Ovary (tissue), 9 donors: Measurements from ENCODE around the gene SLX4IP. TPM values are rescaled to one million over a fixed set of nuclear protein-coding genes. Genes with fewer than 3 reads are reported as not detected.

Experiments used
- DNase-seq, 5 donors: peaks; one replicate each; pipeline ENCODE4 v3.0.0-alpha.2; 2019 to 2020
- H3K27ac ChIP-seq, 2 donors: fragments of 200-600 bp; one replicate each; pipeline versions ENCODE4 v1.5.1 to v1.8.0; 2019 to 2022
- H3K27me3 ChIP-seq: fragments of 200-600 bp; one replicate; pipeline ENCODE4 v1.8.0; 2022
- H3K36me3 ChIP-seq: fragments of 200-600 bp; sonication (generic); one replicate; pipeline ENCODE4 v1.5.1; 2019
- H3K4me1 ChIP-seq: one replicate; pipeline ENCODE4 v1.8.1; 2013; ENCODE audit warnings: mild to moderate bottlenecking, moderate library complexity; ENCODE audit not compliant: insufficient read depth
- H3K4me3 ChIP-seq: fragments of 200-600 bp; sonication (generic); one replicate; pipeline ENCODE4 v1.5.1; 2017
- H3K9me3 ChIP-seq, 2 donors: fragments of 200-600 bp in 1 of 2; sonication (generic) in 1 of 2; one replicate each; pipeline versions ENCODE4 v1.5.1 to v1.8.1; 2013 to 2019; ENCODE audit warnings: mild to moderate bottlenecking in 1 of 2, moderate library complexity in 1 of 2
- CTCF ChIP-seq, 3 donors: fragments of 450-650 bp in 2 of 3; fragments of 200-600 bp in 1 of 3; IDR thresholded peaks; one replicate each; pipeline versions ENCODE4 v1.5.1 to v1.8.0; 2016 to 2022; ENCODE audit warnings: antibody characterized with exemption in 3 of 3, mild to moderate bottlenecking in 1 of 3
- EP300 ChIP-seq: sonication (generic); formaldehyde crosslinking; IDR thresholded peaks from one replicate; pipeline ENCODE4 v1.6.1; 2017; ENCODE audit warnings: antibody characterized with exemption
- POLR2A ChIP-seq: fragments of 450-650 bp; IDR thresholded peaks from one replicate; pipeline ENCODE4 v1.6.1; 2017; ENCODE audit warnings: antibody characterized with exemption, mild to moderate bottlenecking, moderate library complexity
- WGBS, 3 donors: extraction: QIAGEN DNeasy Blood & Tissue Kit in 1 of 3; methylation state at CpG; one replicate each; pipeline versions ENCODE4 v1.1.5 to v1.1.7; 2013 to 2017; 5-methylcytosine and 5-hydroxymethylcytosine counted together
- intact Hi-C, 4 donors: fragments of 100-400 bp; cut with DNase I; formaldehyde crosslinking; loops; one replicate each; pipeline versions ENCODE4 v1.11.0 to v1.15.1; 2022 to 2023
- polyA plus RNA-seq, 2 donors: library from polyadenylated mRNA; stranded (reverse); fragments of 200-250 nt in 1 of 2; fragments of 350-450 nt in 1 of 2; fragmentation: Illumina TruSeq in 1 of 2; extraction: RNeasy Lipid Tissue Mini Kit (QIAGEN cat#74804) in 1 of 2; gene quantifications; one replicate each; pipeline ENCODE4 v1.2.3, GENCODE V29; 2013 to 2014
- total RNA-seq, 7 donors: library from RNA; depleted of rRNA in 2 of 7; stranded (reverse); fragments of >200 nt in 2 of 7; fragmentation: NEBNext Ultra II Directional in 3 of 7; extraction: Animal tissue kit (Norgen Biotek cat#: 25700) in 3 of 7; gene quantifications; one replicate each; pipeline versions ENCODE4 v1.1.0 to v1.2.4, GENCODE V29; 2016 to 2023
- donor health status: DM: no; HTN: no; CAD: no; lungs with moderate emphysema.
- donor health status: DM: no; HTN: no; CAD: no.
- donor health status: Bipolar disorder and iron deficiency.
- donor health status: DM: yes; HTN: yes; CAD: no.
- donor health status: DM: no; HTN: no; CAD: no.
- donor health status: DM: yes; HTN: yes; CAD: no.

The SLX4IP gene
- total and polyA plus RNA-seq, 9 donors = 0.98 to 5.1 (median 2.8) TPM

- no peak for DNase-seq
- TF ChIP-seq EP300 = no peak
- no peak for TF ChIP-seq CTCF (IDR thresholded peaks at IDR 0.05)
- no peak for TF ChIP-seq POLR2A
- Histone ChIP-seq H3K9me3 (no peaks in the 10 kb centered on the region), H3K4me3 (no peak overlapping the region), H3K4me1 (peaks cover 3% of the 10 kb centered on the region), H3K36me3 (no peaks in the 10 kb centered on the region), H3K27me3 (no peaks in the 10 kb centered on the region), H3K27ac (no peak overlapping the region)
- WGBS, 3 donors = 81 to 87% (median 85%) methylated on average over 1 of the region's 1 CpG
- intact Hi-C loops = no loop called here
Observed at GRCh38 chr20:10521836-10522235, 86.7 kb downstream of the SLX4IP start.

- H3K27ac ChIP-seq = no peak overlapping the region
- 91 to 94% (median 92%) methylated on average over 8 of the region's 8 CpGs for WGBS, 3 donors
- peaks cover 3% of the 10 kb centered on the region for H3K4me1 ChIP-seq
- H3K9me3 ChIP-seq = no peaks in the 10 kb centered on the region
- intact Hi-C loops = no loop called here
- DNase-seq = no peak
- no peaks in the 10 kb centered on the region for H3K27me3 ChIP-seq
- H3K36me3 ChIP-seq = no peaks in the 10 kb centered on the region
- TF ChIP-seq POLR2A (no peak), EP300 (no peak), CTCF (IDR thresholded peaks at IDR 0.05) (no peak)
- H3K4me3 ChIP-seq = no peak overlapping the region
Observed at GRCh38 chr20:10522328-10522727, 87.2 kb downstream of the SLX4IP start.

GRCh38 chr20:10523443-10523842 lies 88.3 kb downstream of the SLX4IP start:
- WGBS, 3 donors = 72 to 79% (median 74%) methylated on average over 5 of the region's 5 CpGs
- H3K4me1 ChIP-seq = peaks cover 3% of the 10 kb centered on the region
- intact Hi-C loops = no loop called here

GRCh38 chr20:10524034-10524476 lies 89.0 kb downstream of the SLX4IP start:
- peak overlapping the region in 1 of 2 donors; percentile 14 for H3K27ac ChIP-seq
- intact Hi-C loops = no loop called here

More at GRCh38 chr20:10523443-10523842, 88.3 kb downstream of the SLX4IP start:
- DNase-seq = peak in 1 of 5 donors; percentile 46
- TF ChIP-seq POLR2A (no peak), EP300 (no peak), CTCF (IDR thresholded peaks at IDR 0.05) (no peak)
- H3K9me3 ChIP-seq = no peaks in the 10 kb centered on the region
- H3K27me3 ChIP-seq = no peaks in the 10 kb centered on the region
- no peaks in the 10 kb centered on the region for H3K36me3 ChIP-seq
- no peak overlapping the region for H3K27ac ChIP-seq
- H3K4me3 ChIP-seq = no peak overlapping the region

More at GRCh38 chr20:10524034-10524476, 89.0 kb downstream of the SLX4IP start:
- no peaks in the 10 kb centered on the region for H3K27me3 ChIP-seq
- 27 to 36% (median 29%) methylated on average over 10 of the region's 10 CpGs for WGBS, 3 donors
- no peaks in the 10 kb centered on the region for H3K9me3 ChIP-seq
- TF ChIP-seq POLR2A (no peak), CTCF (IDR thresholded peaks at IDR 0.05) (no peak)
- H3K36me3 ChIP-seq = no peaks in the 10 kb centered on the region
- peak in 4 of 5 donors; percentile 56 to 74 (median 64) for DNase-seq
- peaks cover 3% of the 10 kb centered on the region for H3K4me1 ChIP-seq
- no peak overlapping the region for H3K4me3 ChIP-seq
